Limb (tissue), 2 donors: ENCODE measurements around the gene RIPPLY3.
"Not testable (repeated sequence)": the region's sequence is repeated elsewhere in the genome, so short reads cannot be mapped to it uniquely, and the experiment has no call there.

Experiments used
- DNase-seq, 2 donors: peaks; one replicate each; pipeline ENCODE4 v3.0.0-alpha.2; 2016; ENCODE audit errors: extremely low spot score in 2 of 2

RIPPLY3 gene

DNA sequence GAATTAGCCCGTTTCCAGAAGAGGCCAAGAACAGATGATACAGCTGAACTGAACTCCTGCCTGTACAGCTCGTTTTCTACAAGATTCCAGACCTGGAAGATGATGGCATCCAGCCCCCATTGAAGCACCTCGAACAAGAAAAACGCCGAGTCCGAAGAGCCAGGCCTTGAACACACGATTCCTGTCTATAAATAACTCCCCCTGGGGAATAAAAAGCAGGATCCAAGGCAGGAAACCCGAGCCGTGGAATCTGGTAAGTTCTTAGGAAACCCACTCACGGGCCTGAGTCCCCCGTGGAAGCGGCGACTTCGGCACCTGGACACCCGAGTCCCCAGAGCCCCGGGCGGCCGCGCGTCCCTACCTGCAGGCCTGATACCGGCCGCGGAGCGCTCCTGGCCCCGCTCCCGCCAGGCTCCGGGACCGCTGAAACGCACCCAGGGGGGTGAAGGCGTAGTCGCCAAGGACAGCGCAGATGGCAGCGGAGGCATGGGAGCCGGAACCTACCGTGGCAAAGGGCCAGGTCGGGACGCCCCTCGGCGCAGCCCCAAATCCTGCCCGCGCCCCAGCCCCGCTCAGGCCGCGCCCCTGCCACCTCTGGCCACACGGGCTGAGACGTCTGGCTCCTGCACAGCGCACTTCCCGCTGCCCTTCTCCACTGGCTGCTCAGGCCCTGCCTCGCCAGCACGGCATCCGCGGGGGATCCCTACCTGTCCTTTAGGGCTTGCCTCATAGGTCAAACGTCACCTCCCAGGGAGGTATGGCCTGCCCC, 26.0 kb upstream of the RIPPLY3 start:
- DNase-seq, result peak in 1 of 2 donors; percentile 53

DNA sequence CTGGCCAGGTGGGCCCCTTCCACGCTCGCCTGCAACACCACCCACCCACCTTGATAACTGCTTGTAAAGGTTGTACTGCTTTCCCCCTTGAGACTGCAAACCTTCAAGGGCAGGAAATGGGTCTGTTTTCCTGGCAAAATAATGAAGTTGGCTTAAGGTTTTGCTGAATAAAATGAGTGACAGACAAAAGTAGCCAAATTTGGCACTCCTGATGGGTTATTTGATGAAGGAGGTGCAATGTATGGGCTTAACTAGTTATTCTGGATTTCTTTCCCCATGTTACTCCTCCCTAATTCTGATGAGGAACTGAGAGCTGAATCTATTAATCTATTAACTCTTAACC, 25.5 kb upstream of the RIPPLY3 start:
- DNase-seq, result no peak

DNA sequence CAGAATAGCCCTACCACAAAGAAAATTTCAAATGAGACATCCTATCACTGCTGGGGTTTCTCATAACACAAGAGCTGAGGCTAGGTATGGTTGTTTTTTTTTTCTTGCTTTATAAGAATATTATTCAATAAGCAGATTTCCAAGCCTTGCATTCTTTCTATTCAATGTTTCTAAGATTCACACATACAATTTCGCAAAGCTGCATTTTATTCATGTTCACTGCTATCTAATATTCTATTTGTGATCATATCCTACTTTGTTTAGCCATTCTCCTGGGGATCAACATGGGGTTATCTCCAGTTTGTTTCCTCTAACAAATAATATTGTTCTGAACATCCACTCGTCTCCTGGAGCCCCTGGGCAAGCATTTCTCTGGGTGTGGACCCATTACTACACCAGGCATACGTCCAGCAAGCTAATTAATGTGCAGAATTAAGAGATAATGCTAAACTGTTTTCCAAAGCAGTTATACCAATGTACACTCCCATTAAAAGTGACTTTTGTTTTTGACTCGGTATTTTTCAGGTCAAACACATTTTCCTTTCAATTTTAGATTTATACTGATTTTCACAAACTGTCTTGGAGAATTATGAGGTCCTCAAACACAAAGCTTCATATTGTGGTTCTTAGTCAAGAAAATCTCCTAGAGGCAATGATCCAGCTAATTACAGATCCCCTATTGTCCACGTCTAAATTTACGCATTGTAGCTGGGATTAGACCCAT, 24.4 kb upstream of the RIPPLY3 start:
- DNase-seq, result no peak

DNA sequence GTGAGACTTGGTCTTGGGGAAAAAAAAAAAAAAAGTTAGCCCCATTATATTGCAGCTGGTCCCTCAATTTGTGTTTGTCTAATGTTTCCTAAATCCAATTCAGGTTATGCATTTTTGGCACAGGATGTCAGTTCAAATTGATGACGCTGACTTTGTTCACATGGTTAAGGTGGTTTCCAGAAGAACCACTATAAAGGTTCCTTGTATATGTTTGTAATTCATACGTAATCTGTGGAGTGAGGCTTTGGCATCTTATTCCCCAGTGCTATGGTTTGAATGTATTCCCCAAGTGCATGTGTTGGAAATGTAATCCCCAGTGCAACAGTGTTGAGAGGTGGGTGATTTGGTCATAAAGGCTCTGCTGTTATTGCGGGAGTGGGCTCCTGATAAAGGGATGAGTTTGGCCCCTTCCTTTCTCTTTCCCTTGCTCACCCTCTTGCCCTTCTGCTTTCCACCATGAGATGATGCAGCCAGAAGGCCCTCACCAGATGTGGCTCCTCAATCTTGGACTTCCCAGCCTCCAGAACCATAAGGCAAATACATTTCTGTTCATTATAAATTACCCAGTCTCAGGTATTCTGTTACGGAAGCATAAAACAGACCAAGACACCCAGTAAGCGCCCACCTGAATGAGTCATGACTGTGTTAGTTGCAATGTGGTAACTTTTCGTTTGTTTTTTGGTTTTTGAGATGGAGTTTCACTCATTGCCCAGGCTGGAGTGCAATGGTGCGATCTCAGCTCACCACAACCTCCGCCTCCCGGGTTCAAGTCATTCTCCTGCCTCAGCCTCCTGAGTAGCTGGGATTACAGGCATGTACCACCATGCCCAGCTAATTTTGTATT, 20.5 kb upstream of the RIPPLY3 start:
- no peak for DNase-seq

DNA sequence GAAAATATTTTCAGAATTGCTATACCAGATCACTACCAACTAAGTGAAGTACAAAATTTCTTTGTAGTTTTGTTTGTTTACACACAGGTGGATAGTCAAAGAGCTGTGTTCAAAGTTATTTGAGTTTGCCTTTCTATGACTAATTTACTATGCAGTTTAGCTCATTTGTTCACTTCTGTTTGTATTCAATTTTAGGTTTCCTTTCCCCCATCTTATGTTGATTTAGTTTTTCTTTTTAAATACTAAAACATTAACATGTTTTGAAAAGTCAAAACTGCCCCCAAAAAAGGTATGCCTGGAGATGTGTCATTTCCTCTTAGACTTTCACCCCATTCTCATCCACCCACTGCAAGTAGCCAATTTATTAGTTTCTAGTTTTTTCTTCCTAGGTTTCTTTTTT, 18.7 kb upstream of the RIPPLY3 start:
- no peak for DNase-seq

DNA sequence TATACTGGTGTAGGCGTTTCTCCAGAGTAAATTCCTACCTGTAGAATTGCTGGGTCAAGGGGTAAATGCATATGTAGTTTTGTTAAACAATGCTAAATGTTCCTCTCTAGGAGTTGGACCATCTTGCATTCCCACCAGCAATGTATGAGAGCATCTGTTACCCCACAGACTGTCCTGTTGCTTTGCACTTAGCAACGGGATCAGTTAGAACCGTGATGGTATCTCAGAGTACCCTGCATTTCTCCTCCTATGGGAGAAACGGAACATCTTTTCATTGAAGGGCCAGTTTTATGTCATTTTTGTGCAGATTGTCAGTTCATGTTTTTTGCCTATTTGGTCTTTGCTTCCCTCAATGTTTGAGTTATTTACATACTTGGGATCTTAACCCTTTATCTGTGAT, 18.0 kb upstream of the RIPPLY3 start:
- DNase-seq, result no peak

DNA sequence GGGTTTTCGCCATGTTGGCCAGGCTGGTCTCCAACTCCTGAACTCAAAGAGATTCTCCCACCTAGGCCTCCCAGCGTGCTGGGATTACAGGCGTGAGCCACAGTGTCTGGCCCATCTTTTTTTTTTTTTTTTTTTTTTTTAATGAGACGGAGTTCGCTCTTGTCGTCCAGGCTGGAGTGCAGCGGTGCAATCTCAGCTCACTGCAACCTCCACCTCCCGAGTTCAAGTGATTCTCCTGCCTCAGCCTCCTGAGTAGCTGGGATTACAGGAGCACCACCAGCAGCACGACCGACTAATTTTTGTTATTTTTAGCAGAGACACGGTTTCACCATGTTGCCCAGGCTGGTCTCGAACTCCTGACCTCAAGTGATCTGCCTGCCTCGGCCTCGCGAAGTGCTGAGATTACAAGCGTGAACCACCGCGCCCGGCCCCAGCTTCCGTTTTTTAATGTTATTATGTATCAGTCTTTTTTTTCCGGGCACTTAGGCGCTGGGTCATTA, 17.3 kb upstream of the RIPPLY3 start:
- not testable (repeated sequence) for DNase-seq

DNA sequence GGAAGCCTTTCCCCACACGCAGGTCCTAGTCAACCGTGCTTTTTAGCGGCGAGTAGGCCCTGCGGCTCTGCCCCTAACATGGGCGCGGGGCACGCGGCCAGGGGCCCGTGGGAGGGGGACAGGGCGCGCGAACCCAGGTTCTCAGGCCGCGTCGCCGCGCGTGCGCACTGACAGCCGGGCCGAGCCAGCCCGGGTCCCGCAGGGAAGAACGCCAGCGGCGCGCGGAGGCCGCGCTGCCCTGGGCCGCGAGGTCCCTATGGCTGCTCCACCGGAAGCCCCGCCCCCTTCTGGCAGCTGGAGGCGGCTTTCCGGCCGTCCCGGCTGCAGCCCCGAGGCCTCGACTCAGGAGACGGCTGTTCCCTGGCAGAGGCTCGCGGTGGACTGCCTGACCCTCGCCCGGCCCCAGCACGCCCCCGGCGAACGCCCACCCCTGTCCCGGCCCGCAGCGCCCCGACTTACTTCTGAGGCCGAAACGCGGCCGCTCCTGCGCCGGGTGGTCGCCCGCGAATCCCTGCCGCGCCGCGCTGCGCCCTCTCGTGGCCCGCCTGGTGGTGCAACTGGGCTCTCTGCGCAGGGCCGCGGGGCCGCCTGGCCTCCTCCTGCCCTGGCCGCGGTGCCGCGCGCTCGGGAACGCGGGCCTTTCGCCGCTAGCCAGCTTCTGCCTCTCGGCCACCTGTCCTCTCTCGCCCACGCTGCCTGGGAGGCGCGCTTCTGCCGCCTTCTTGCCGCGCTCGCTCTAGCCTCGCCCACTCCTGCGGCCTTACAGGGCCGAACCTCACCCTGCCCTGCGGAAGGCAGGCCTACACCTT, 16.6 kb upstream of the RIPPLY3 start:
- peak; percentile 91 to 96 for DNase-seq

DNA sequence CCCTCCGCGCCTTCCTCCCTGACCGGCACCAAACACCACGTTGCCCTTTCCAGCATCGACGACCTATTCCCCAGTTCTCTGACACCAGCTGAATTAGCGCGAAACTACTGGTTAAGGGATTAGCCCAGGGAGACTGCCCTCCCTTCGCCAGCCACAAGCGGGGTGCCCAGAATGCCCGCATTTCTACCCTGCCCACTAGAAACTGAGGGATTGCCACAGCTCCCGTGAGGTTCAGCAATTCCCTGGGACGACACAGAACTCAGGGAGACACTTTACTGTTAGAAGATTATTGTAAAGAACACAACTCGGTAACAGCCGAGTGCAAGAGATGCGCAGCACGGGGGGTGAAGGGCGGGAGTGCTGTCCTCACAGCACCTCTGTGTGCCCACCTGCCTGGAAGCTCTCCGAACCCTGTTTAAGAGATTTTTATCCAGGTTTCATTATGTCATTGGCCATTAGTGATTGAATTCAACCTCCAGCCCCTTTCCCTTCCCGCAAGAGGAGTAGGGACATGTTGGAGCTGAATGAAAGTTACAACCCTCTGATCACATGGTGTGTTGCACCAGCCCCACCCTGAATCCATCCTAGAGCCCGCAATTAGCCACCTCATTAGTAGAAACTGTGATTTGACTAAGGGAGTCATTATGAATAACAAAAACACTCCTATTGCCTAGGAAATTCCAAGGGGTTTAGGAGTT, 15.8 kb upstream of the RIPPLY3 start:
- DNase-seq, result no peak

DNA sequence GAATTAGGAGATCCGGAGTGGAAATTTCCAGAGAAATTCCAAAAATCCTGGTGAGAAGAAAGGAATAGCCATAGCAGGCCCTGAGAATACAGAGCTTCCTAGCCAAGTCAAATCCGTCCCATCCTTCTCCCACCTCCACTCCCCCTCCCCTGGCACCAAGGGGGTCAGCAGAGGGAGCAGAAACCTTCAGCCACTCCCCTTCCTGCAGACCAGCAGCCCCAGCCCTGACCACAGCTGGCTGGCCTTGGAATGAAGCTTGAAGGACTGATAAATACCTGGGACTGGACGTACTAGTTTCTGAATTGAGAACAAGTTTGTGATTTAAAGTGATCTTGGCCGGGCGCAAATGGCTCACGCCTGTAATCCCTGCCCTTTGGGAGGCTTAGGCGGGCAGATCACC, 13.8 kb upstream of the RIPPLY3 start:
- DNase-seq, result no peak

DNA sequence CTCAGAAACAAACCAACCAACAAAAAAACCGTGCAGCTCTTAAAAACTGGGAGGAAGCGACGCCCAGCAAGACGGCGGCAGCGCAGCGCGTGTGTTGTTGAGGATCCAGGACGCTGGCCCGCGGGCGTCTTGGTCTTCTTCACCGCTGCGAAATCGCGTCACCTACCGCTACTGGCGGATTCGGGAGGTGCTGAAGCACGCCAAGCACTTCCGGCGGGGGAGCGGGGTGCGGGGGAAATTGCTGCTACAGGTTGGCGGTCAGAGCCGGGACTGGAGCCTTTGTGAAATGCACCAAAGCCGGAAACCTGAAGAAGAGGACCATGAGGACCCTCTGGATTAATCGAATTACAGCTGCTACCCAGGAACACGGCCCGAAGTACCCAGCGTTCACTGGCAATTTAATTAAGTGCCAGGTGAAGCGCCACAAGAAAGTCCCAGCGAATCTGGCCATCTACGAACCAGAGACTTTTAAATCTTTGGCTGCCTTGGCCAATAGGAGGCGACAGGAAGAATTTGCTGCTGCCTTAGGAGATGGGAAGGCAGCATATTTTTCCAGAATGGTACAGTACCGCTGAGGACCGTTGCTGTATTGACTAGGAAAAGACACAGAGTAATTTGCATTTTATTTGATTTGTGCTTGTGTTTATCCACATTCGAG, 11.9 kb upstream of the RIPPLY3 start:
- DNase-seq, result peak in 1 of 2 donors; percentile 37

DNA sequence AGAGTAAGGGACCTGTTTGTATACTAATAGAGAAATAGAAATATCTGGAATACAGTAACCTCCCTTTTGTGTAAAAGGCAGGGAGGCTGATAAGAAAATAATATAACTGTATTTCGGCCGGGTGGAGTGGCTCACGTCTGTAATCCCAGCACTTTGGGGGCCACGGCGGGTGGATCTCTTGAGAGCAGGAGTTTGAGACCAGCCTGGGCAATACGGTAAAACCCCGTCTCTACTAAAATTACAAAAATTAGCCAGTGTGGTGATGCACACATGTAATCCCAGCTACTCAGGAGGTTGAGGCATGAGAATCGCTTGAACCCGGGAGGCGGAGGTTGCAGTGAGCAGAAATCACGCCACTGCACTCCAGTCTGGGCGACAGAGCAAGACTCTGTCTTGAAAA, 11.2 kb upstream of the RIPPLY3 start:
- DNase-seq, result not testable (repeated sequence)

DNA sequence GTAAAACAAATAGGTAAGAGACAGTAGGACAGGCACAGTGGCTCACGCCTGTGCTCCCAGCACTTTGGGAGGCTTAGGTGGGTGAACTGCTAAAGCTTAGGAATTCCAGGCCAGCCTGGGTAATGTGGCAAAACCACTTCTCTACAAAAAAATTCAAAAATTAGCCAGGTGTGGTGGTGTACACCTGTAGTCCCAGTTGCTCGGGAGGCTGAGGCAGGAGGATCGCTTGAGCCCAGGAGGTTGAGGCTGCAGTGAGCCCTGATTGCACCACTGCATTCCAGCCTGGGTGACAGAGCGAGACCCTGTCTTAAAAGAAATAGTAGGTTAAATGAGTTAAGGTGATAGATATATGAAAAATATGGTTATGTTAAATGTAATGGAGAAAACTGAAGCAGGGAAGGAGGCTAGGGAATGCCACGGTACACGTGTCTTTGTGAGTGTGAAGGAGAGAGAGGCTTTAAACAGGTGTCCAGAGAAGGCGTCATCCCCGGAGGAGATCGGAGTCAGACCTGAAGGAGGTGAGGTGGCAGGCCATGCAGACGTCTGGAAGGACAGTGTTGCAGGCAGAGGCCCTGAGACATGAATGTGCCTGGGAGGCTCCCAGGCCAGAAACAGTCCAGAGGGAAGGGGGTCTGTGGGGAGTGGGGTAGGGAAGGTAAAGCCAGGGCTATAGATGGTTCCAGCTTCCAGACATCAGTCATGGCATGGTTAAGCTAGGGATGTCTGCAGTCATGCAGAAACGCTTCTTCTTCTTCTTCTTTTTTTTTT, 7.2 kb upstream of the RIPPLY3 start:
- no peak for DNase-seq

DNA sequence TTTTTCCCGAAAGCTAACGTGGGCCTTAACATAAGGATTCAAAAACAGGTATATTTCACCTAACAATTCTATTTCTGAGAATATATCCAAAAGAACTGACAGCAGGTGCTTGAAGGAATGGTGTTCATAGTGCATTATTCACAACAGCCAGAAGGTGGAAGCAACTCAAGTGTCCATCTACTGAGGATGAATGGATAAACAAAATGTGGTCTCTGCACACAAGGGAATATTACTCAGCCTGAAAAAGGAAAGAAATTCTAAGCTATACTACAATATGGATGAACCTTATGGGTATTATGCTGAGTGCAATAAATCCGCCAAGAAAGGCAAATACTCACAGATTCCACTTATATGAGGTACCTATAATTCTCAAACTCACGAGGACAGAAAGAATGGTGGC, 6.1 kb upstream of the RIPPLY3 start:
- no peak for DNase-seq

DNA sequence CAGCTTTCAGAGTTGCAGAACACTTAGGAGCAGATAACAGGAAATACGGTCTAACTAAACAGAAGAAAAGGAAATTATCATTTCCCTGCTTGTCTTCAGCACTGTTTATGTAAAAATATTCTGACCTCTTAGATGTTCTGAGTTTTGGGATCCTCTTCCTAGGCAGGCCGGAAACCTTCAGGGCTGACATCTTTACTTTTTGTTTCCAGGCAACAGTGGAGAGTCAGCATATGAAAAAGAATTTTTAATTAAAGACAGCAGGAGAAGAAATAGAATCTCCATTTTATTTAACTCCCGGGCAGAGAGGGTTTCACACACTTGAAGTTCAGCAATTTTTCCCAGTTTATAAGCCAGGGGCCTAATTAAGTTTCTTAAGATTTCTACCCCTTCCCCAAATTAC, 5.1 kb upstream of the RIPPLY3 start:
- no peak for DNase-seq

DNA sequence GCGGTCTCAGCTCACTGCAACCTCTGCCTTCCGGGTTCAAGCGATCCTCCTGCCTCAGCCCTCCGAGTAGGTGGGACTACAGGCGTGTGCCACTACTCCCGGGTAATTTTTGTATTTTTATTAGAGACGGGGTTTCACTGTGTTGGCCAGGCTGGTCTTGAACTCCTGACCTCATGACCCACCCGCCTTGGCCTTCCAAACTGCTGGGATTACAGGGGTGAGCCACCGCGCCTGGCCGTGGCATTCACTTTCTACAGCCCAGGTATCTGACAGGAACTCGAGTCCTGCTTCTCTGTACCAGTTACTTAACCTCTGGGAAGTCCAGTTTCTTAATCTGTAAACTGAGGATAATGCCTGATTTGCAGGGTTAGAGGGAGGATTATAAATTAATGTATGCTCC, 3.7 kb upstream of the RIPPLY3 start:
- not testable (repeated sequence) for DNase-seq

DNA sequence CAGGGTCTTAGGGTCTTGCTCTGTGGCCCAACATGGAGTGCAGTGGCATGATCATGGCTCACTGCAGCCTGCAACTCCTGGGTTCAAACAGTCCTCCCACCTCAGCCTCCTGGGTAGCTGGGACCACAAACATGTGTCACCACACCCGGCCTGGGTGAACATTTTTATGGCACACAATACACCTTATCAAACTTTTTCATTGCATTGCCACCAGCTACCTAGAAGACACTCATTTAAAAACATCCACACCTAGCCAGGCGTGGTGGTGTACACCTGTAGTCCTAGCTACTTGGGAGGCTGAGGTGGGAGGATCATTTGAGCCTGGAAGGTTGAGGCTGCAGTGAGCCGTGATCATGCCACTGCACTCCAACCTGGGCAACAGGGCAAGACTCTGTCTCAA, 2.6 kb upstream of the RIPPLY3 start:
- DNase-seq, result not testable (repeated sequence)

DNA sequence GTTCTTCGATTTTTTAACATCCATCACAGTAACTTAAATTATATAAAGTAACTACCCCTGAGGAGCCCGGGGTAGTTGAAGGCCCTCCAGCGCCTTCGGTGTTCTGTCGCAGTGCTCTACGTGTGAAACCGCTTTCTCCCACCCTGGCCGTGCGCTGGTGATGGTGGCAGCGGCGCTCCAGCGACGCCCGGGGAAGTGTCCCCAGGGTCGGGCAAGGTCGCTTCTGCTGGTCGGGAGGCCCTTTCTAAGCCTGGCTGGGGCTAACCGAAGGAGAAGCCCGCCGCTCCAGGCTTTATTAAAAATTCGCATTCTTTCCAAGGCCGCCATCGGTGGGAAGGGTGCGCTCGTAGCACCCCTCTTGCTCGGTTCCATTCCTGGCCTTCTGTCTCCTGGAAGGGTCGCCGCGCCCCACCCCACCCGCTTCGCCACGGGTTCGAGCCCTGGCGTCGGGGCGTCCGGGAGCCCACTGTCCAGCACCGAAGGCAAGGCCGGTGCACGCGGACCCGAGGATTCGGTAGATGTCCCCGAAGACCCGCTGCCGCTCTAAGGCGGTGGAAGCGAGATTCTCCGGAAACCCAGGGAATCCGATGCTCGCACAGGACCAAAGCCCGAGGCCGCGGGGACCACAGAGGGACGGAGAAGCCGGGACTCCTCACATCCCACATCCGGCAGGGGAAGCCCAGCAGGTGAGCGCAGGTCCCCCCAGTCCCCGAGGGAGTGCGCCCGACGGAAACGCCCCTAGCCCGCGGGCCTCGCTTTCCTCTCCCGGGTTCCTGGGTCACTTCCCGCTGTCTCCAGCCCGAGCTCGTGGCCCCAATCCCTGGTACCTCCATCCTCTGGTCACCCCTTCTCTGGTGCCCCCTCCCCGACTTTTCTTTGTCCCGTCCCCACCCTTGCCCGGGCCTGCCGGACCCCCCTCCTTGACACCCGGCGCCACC, 685 bp upstream of the RIPPLY3 start:
- no peak for DNase-seq
